ENCODE data around the gene ZNF578. TPM values are rescaled to one million over a fixed set of nuclear protein-coding genes. Genes with fewer than 3 reads are reported as not detected.
"Not testable (repeated sequence)": the region's sequence is repeated elsewhere in the genome, so short reads cannot be mapped to it uniquely, and the experiment has no call there.

Gene ZNF578
- total RNA-seq, 1 experiment from 2014 or later: not detected

DNA sequence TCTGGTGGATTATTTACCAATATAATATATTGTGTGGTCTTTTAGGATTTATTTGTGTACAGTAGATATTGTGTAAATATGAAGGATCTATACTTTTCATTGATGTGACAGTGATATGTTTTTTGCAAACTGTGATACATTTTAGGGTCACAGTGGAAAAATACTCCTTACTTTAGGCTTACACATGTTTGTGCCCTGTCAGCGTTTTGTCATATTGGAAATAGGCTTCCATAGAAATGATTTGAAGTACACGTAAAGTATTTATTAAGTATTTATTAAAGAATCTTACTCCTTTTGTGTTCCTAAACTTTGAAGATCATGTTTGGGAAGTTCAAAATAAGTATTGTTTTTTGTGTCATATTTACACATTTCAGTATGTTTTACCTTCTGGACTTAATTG lies 79.1 kb downstream of the ZNF578 start:
- POLR2A ChIA-PET (ENCODE audit: unreplicated experiment): no interaction called here
- no TSS peak for BruUV-seq (replicated peaks)
- CTCF ChIA-PET: no interaction called here
- Histone ChIP-seq H3K4me1 (ENCODE audit: insufficient read depth, low read length) (0 out of 2 replicates have a peak, but pooled peaks cover 10% of the 10 kb centered on the region), H3K4me2 (ENCODE audit: low read length) (no peak overlapping the region), H3K36me3 (ENCODE audit: low read depth, low read length) (peaks cover 66% of the 10 kb centered on the region), H3K27ac (ENCODE audit: low read length) (no peak overlapping the region), H3K79me2 (ENCODE audit: low read length) (peaks cover 30% of the 10 kb centered on the region), H3K9me2 (replicated peaks; ENCODE audit: low read length) (no peaks in the 10 kb centered on the region), H3K9me3 (ENCODE audit: low read length) (peaks cover 8% of the 10 kb centered on the region; the same call in 1 of the 2 replicates), H3K4me3 (ENCODE audit: low read length) (no peak overlapping the region), H4K20me1 (ENCODE audit: low read length) (no peaks in the 10 kb centered on the region), H3K27me3 (ENCODE audit: low read length) (no peaks in the 10 kb centered on the region), H3F3A (ENCODE audit: low read length, unreplicated experiment) (no peaks in the 10 kb centered on the region), H3K9ac (ENCODE audit: low read length) (no peak overlapping the region), H2AFZ (ENCODE audit: low read length) (no peak overlapping the region)
- TF ChIP-seq EZH2 (IDR thresholded peaks at IDR 0.05; ENCODE audit: low read length, unreplicated experiment) (no peak), EZH2phosphoT487 (IDR thresholded peaks at IDR 0.05; ENCODE audit: borderline replicate concordance, low read length) (no peak)
- TF ChIP-seq, protein P1, sequence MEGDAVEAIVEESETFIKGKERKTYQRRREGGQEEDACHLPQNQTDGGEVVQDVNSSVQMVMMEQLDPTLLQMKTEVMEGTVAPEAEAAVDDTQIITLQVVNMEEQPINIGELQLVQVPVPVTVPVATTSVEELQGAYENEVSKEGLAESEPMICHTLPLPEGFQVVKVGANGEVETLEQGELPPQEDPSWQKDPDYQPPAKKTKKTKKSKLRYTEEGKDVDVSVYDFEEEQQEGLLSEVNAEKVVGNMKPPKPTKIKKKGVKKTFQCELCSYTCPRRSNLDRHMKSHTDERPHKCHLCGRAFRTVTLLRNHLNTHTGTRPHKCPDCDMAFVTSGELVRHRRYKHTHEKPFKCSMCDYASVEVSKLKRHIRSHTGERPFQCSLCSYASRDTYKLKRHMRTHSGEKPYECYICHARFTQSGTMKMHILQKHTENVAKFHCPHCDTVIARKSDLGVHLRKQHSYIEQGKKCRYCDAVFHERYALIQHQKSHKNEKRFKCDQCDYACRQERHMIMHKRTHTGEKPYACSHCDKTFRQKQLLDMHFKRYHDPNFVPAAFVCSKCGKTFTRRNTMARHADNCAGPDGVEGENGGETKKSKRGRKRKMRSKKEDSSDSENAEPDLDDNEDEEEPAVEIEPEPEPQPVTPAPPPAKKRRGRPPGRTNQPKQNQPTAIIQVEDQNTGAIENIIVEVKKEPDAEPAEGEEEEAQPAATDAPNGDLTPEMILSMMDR (conservative IDR thresholded peaks at IDR 0.05; ENCODE audit: low read depth, low read length): no peak
- DNase-seq (no peak), ATAC-seq (no peak)
- intact Hi-C loops (cut with micrococcal nuclease): no loop called here

DNA sequence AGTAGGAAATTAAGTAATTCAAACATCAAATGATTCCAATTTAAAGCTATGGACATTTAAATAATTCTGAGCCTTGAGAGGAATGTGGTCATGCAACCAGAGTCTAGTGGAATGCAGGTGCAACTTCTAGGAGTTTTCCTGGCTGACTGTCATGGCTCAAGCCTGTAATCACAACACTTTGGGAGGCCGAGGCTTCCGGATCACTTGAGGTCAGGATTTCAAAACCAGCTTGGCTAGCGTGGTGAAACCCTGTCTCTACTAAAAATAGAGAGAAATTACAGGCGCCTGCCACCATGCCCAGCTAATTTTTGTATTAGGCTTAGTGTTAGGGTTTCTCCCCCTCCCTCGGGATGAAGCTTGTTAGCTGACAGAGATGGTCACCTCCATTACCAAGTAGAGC lies 80.5 kb downstream of the ZNF578 start:
- peaks cover 16% of the 10 kb centered on the region for H3K79me2 ChIP-seq (ENCODE audit: low read length)
- no peaks in the 10 kb centered on the region for H3F3A ChIP-seq (ENCODE audit: low read length, unreplicated experiment)
- intact Hi-C loops (cut with micrococcal nuclease): no loop called here
- no peak overlapping the region for H3K4me2 ChIP-seq (ENCODE audit: low read length)
- no peaks in the 10 kb centered on the region for H4K20me1 ChIP-seq (ENCODE audit: low read length)
- H3K9me3 ChIP-seq (ENCODE audit: low read length): peaks cover 8% of the 10 kb centered on the region; the same call in 1 of the 2 replicates
- H3K27ac ChIP-seq (ENCODE audit: low read length): no peak overlapping the region
- ATAC-seq (no peak), DNase-seq (no peak)
- H3K4me1 ChIP-seq (ENCODE audit: insufficient read depth, low read length): 0 out of 2 replicates have a peak, but pooled peaks cover under 1% of the 10 kb centered on the region
- H3K36me3 ChIP-seq (ENCODE audit: low read depth, low read length): peaks cover 66% of the 10 kb centered on the region
- no peak overlapping the region for H3K4me3 ChIP-seq (ENCODE audit: low read length)
- H3K9ac ChIP-seq (ENCODE audit: low read length): no peak overlapping the region
- ChIA-PET POLR2A (ENCODE audit: unreplicated experiment) (no interaction called here), CTCF (no interaction called here)
- TF ChIP-seq, protein P1 (conservative IDR thresholded peaks at IDR 0.05; ENCODE audit: low read depth, low read length): no peak
- TF ChIP-seq EZH2 (IDR thresholded peaks at IDR 0.05; ENCODE audit: low read length, unreplicated experiment) (no peak), EZH2phosphoT487 (IDR thresholded peaks at IDR 0.05; ENCODE audit: borderline replicate concordance, low read length) (no peak)
- no peaks in the 10 kb centered on the region for H3K27me3 ChIP-seq (ENCODE audit: low read length)
- TSS peak; percentile 8 for BruUV-seq (replicated peaks)
- no peaks in the 10 kb centered on the region for H3K9me2 ChIP-seq (replicated peaks; ENCODE audit: low read length)
- no peak overlapping the region for H2AFZ ChIP-seq (ENCODE audit: low read length)

GRCh38 chr19:52535385-52535770 lies 82.0 kb downstream of the ZNF578 start:
- POLR2A ChIA-PET (ENCODE audit: unreplicated experiment); H3K9me2 ChIP-seq (replicated peaks; ENCODE audit: low read length); DNase-seq; H3K4me3 ChIP-seq (ENCODE audit: low read length); H3F3A ChIP-seq (ENCODE audit: low read length, unreplicated experiment); H2AFZ ChIP-seq (ENCODE audit: low read length); ATAC-seq; intact Hi-C loops (cut with micrococcal nuclease); H3K27ac ChIP-seq (ENCODE audit: low read length); H4K20me1 ChIP-seq (ENCODE audit: low read length); BruUV-seq (replicated peaks); H3K79me2 ChIP-seq (ENCODE audit: low read length); H3K4me1 ChIP-seq (ENCODE audit: insufficient read depth, low read length); H3K9ac ChIP-seq (ENCODE audit: low read length); H3K4me2 ChIP-seq (ENCODE audit: low read length); H3K27me3 ChIP-seq (ENCODE audit: low read length); CTCF ChIA-PET: not testable (repeated sequence)
- Histone ChIP-seq H3K9me3 (ENCODE audit: low read length) (peaks cover 14% of the 10 kb centered on the region), H3K36me3 (ENCODE audit: low read depth, low read length) (peaks cover 70% of the 10 kb centered on the region)

Data from PC-3 (cell line).